Progenitor cell of endocrine pancreas (in vitro differentiated cells): Measurements from ENCODE around the gene SLC1A1. TPM values are rescaled to one million over a fixed set of nuclear protein-coding genes. Genes with fewer than 3 reads are reported as not detected.

Experiments used
- DNase-seq: peaks from one replicate; pipeline ENCODE4 v3.0.0; 2021; ENCODE audit warnings: low spot score; ENCODE audit not compliant: unreplicated experiment
- H3K27ac Mint-ChIP-seq: 2 replicates; pipeline ENCODE4 v1.8.0; 2021; ENCODE audit warnings: mild to moderate bottlenecking, moderate library complexity, mixed read lengths
- H3K27me3 Mint-ChIP-seq: 2 replicates; pipeline ENCODE4 v1.8.0; 2021; ENCODE audit warnings: mixed read lengths
- H3K36me3 Mint-ChIP-seq: 2 replicates; pipeline ENCODE4 v1.8.0; 2022; ENCODE audit warnings: mixed read lengths; ENCODE audit not compliant: insufficient read depth
- H3K4me1 Mint-ChIP-seq: 2 replicates; pipeline ENCODE4 v1.8.0; 2021; ENCODE audit warnings: low read depth, mixed read lengths
- H3K4me3 Mint-ChIP-seq: 2 replicates; pipeline ENCODE4 v1.8.0; 2021; ENCODE audit warnings: low read depth, mild to moderate bottlenecking, moderate library complexity, mixed read lengths
- H3K9me3 Mint-ChIP-seq: 2 replicates; pipeline ENCODE4 v1.8.0; 2021; ENCODE audit warnings: low read depth, mixed read lengths
- total RNA-seq: library from RNA; stranded (reverse); gene quantifications from 2 replicates; pipeline ENCODE4 v1.2.1, GENCODE V29; 2021
- TF ChIP-seq, protein P1 (sequence below): fragments of 200-600 bp; sonication (generic); IDR thresholded peaks from one replicate; pipeline ENCODE4 v1.5.0; 2021; ENCODE audit warnings: antibody characterized with exemption, mild to moderate bottlenecking; ENCODE audit not compliant: unreplicated experiment

SLC1A1 gene
- total RNA-seq, 1 donor from 2014 or later, result 3.8 TPM

DNA sequence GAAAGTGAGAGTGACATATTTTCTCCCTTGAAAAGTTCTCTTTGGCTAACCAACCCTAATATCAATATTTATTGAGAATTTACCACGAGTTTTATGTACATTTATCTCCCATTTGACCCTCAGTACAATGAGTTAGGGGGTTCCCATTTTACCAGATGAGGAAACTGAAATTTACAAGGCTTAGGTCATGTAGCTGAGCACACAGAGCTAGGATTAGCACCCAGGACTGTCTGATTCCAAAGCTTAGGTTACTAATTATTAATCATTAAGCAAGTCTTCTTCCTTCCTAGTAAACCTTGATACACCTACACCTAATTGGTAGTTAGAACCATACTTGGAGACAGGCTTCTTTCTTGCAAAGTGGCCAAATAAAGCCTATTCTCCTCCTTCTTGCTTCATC is 12.2 kb downstream of the SLC1A1 start:
- DNase-seq, result no peak
- H3K27ac Mint-ChIP-seq, result no peak overlapping the region
- peaks cover 6% of the 10 kb centered on the region for H3K4me1 Mint-ChIP-seq
- H3K4me3 Mint-ChIP-seq, result no peak overlapping the region
- H3K9me3 Mint-ChIP-seq, result no peaks in the 10 kb centered on the region
- no peaks in the 10 kb centered on the region for H3K27me3 Mint-ChIP-seq
- H3K36me3 Mint-ChIP-seq, result no peaks in the 10 kb centered on the region
- TF ChIP-seq, protein P1, sequence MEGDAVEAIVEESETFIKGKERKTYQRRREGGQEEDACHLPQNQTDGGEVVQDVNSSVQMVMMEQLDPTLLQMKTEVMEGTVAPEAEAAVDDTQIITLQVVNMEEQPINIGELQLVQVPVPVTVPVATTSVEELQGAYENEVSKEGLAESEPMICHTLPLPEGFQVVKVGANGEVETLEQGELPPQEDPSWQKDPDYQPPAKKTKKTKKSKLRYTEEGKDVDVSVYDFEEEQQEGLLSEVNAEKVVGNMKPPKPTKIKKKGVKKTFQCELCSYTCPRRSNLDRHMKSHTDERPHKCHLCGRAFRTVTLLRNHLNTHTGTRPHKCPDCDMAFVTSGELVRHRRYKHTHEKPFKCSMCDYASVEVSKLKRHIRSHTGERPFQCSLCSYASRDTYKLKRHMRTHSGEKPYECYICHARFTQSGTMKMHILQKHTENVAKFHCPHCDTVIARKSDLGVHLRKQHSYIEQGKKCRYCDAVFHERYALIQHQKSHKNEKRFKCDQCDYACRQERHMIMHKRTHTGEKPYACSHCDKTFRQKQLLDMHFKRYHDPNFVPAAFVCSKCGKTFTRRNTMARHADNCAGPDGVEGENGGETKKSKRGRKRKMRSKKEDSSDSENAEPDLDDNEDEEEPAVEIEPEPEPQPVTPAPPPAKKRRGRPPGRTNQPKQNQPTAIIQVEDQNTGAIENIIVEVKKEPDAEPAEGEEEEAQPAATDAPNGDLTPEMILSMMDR, result no peak

DNA sequence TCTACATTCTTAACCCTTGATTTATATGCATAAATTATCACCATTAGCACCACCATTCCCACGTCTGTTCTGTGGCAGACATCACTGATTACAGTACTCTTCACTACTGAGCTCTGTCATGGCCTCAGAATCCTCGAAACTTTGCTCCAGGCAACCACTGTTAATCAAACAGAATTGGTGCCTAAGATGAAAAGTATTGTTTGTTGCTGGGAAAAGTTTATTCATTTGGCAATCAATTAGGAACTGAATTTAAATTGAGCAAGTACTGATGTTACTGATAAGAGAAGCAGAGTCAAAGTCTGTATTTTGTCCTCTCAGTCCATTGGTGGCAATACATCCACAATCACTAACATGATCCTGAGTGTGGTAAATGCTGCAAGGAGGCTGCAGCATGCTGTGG is 12.8 kb downstream of the SLC1A1 start:
- Mint-ChIP-seq H3K27me3 (no peaks in the 10 kb centered on the region), H3K4me3 (no peak overlapping the region), H3K27ac (peak overlapping the region; percentile 81), H3K9me3 (no peaks in the 10 kb centered on the region), H3K36me3 (no peaks in the 10 kb centered on the region), H3K4me1 (peaks cover 10% of the 10 kb centered on the region)
- TF ChIP-seq, protein P1, result no peak
- DNase-seq, result no peak

DNA sequence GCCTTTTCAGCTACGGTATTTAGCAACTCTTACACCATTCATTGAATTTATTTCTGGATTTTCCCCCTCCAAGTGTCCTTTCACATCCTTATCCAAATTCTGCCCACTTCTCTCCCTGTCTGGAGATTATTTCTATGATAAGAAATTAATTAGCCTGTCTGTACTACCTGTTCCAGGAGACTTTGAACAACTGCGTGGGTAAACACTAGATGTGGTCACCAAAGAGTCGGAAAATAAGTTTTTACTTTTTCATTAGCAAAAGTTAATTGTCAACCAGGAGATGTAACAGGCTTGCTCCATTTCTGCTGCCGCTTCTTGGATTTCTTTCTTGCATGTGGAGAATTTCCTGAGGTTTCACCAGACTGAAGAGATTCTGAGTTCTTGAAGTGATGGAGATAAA is 14.0 kb downstream of the SLC1A1 start:
- H3K4me1 Mint-ChIP-seq, result peaks cover 16% of the 10 kb centered on the region
- no peaks in the 10 kb centered on the region for H3K9me3 Mint-ChIP-seq
- no peaks in the 10 kb centered on the region for H3K27me3 Mint-ChIP-seq
- H3K36me3 Mint-ChIP-seq, result no peaks in the 10 kb centered on the region
- H3K27ac Mint-ChIP-seq, result no peak overlapping the region
- DNase-seq, result no peak
- TF ChIP-seq, protein P1, result no peak
- no peak overlapping the region for H3K4me3 Mint-ChIP-seq

DNA sequence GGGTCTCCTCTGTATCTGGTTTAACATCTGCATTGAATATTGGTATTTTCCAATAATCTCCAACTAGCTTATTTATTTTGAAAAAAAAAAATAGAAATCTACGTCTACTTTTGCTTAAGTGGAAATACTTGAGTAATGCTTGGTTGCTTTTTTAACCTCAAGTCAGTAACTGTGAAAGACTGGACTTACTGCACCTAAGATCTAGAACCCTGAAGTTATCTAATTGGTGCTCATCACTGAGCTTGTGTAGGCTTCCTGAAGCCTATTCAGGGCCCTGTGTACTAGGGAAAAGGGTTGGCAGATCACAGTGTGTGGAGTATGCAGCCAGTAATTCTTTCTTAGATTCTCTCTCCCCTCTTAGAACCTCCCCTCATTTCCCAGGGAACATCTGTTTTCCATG is 16.2 kb downstream of the SLC1A1 start:
- TF ChIP-seq, protein P1, result no peak
- no peak for DNase-seq
- Mint-ChIP-seq H3K4me3 (no peak overlapping the region), H3K4me1 (peaks cover 19% of the 10 kb centered on the region), H3K27me3 (no peaks in the 10 kb centered on the region), H3K9me3 (no peaks in the 10 kb centered on the region), H3K27ac (no peak overlapping the region), H3K36me3 (no peaks in the 10 kb centered on the region)

DNA sequence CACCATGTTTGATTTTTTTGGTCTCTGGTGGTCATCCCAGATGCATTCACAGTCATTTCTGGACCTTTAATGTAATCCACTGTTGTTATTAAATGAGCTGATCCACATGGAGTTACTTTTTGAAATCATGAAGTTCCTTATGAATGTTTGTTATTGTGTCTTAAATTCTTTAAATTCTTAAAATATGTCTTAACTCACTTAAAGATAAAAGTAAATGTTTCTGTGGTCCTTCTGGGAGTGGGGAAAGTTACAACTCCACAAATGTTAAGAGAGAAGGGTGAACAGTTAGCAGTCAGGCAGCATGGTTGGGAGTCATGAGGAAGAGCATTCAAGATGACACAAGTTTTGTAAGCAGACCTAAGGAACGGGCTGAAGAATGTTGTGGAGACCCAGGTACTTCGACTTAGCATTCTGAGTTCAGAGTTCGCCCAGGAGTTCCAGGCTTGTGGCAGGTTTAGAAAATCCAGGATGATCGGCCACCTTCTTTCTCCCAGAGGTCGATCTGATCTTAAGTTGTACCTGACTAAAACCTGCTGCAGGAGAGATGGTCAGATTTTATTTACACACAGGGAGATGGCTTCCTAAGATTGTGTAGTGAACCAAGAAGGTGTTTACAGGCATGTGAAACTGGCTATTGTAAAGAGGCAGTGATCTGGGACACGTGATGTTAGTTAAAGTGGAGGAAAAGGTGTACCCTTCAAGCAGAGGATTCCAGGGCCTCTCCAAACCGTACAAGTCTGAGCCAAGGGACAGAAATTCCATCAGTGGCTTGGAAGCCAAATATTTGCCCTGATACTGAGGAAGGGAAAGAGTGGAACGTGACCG is 17.2 kb downstream of the SLC1A1 start:
- Mint-ChIP-seq H3K27me3 (no peaks in the 10 kb centered on the region), H3K27ac (no peak overlapping the region), H3K4me1 (peaks cover 19% of the 10 kb centered on the region), H3K9me3 (no peaks in the 10 kb centered on the region), H3K4me3 (no peak overlapping the region), H3K36me3 (no peaks in the 10 kb centered on the region)
- DNase-seq, result no peak
- TF ChIP-seq, protein P1, result no peak
